DND-41 (cell line): Measurements from ENCODE around the gene TTC12.

Experiments used
- ATAC-seq: fragments of 200-7000 bp; cut with Tn5 transposase; 3 replicates; pipeline ENCODE4 v1.9.1; 2021; ENCODE audit warnings: low read depth; ENCODE audit not compliant: insufficient read depth
- DNase-seq: peaks from one replicate; pipeline ENCODE4 v3.0.0-alpha.2; 2020
- H2AFZ ChIP-seq: 2 replicates; pipeline ENCODE4 v1.6.0; 2012; ENCODE audit warnings: low read depth, low read length
- H3K27ac ChIP-seq: 2 replicates; pipeline ENCODE4 v1.5.1; 2012; ENCODE audit warnings: low read length, inconsistent platforms
- H3K27me3 ChIP-seq: fragments of 200-600 bp; sonication (generic); 2 replicates; pipeline ENCODE4 v1.6.0; 2012; ENCODE audit warnings: low read length, mild to moderate bottlenecking, inconsistent platforms; ENCODE audit not compliant: insufficient read depth, poor library complexity
- H3K36me3 ChIP-seq: 2 replicates; pipeline ENCODE4 v1.5.1; 2012; ENCODE audit warnings: low read length, inconsistent platforms; ENCODE audit not compliant: insufficient read depth
- H3K4me1 ChIP-seq: 2 replicates; pipeline ENCODE4 v1.5.1; 2012; ENCODE audit warnings: mild to moderate bottlenecking, low read length; ENCODE audit not compliant: insufficient read depth
- H3K4me2 ChIP-seq: 2 replicates; pipeline ENCODE4 v1.6.0; 2012; ENCODE audit warnings: mild to moderate bottlenecking, moderate library complexity, low read length, inconsistent platforms; ENCODE audit not compliant: insufficient read depth
- H3K4me3 ChIP-seq, 2 experiments: fragments of 200-600 bp in 1 of 2; shearing (Covaris generic) in 1 of 2; 2 replicates each; pipeline ENCODE4 v1.5.1; 2012 to 2016; ENCODE audit warnings: inconsistent platforms in 2 of 2, low read length in 2 of 2, mild to moderate bottlenecking in 2 of 2, low read depth in 1 of 2, moderate library complexity in 1 of 2
- H3K79me2 ChIP-seq: 2 replicates; pipeline ENCODE4 v1.6.0; 2012; ENCODE audit warnings: low read length, inconsistent platforms; ENCODE audit not compliant: insufficient read depth
- H3K9ac ChIP-seq: 2 replicates; pipeline ENCODE4 v1.6.0; 2012; ENCODE audit warnings: low read depth, mild to moderate bottlenecking, inconsistent platforms, low read length, moderate library complexity
- H3K9me3 ChIP-seq: 2 replicates; pipeline ENCODE4 v1.5.1; 2012; ENCODE audit warnings: low read length, moderate library complexity, mild to moderate bottlenecking, inconsistent platforms; ENCODE audit not compliant: insufficient read depth, severe bottlenecking
- H4K20me1 ChIP-seq: 2 replicates; pipeline ENCODE4 v1.6.0; 2012; ENCODE audit warnings: low read length; ENCODE audit not compliant: insufficient read depth
- EZH2 ChIP-seq: IDR thresholded peaks from 3 replicates; pipeline ENCODE4 v1.6.1; 2012; ENCODE audit warnings: borderline replicate concordance, low read depth, mild to moderate bottlenecking, moderate library complexity, low read length, inconsistent platforms; ENCODE audit not compliant: severe bottlenecking
- TF ChIP-seq, protein P1 (sequence below): IDR thresholded peaks from 2 replicates; pipeline ENCODE4 v1.5.1; 2012; ENCODE audit warnings: borderline replicate concordance, low read length, moderate library complexity, mild to moderate bottlenecking; ENCODE audit not compliant: poor library complexity, severe bottlenecking; ENCODE audit errors: extremely low read depth

The TTC12 gene

DNA sequence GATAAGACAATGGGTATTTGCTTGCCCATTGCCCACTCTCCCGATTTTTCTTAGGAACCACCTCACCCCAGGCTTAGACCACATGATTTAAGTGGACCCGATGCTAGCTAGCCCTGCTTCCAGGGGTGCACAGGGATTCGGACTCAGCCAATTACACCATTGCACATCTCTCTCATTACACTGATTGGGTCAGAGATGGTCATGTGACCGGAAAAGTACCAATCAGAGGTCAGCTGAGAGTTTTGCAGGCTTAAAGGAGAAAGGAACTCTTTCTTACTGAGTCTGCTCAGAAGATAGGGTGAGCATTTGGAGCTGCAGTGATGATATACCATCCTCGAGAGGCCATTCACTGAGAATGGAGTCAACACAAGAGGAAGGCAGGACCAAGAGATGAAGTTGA, 61.0 kb downstream of the TTC12 start:
- H3K27ac ChIP-seq = no peak overlapping the region
- no peak overlapping the region for H3K4me2 ChIP-seq
- H3K27me3 ChIP-seq = peaks cover 3% of the 10 kb centered on the region
- H4K20me1 ChIP-seq = no peaks in the 10 kb centered on the region
- no peaks in the 10 kb centered on the region for H3K9me3 ChIP-seq
- H3K79me2 ChIP-seq = no peaks in the 10 kb centered on the region
- H3K4me3 ChIP-seq = no peak overlapping the region
- no peak for TF ChIP-seq EZH2
- TF ChIP-seq, protein P1, sequence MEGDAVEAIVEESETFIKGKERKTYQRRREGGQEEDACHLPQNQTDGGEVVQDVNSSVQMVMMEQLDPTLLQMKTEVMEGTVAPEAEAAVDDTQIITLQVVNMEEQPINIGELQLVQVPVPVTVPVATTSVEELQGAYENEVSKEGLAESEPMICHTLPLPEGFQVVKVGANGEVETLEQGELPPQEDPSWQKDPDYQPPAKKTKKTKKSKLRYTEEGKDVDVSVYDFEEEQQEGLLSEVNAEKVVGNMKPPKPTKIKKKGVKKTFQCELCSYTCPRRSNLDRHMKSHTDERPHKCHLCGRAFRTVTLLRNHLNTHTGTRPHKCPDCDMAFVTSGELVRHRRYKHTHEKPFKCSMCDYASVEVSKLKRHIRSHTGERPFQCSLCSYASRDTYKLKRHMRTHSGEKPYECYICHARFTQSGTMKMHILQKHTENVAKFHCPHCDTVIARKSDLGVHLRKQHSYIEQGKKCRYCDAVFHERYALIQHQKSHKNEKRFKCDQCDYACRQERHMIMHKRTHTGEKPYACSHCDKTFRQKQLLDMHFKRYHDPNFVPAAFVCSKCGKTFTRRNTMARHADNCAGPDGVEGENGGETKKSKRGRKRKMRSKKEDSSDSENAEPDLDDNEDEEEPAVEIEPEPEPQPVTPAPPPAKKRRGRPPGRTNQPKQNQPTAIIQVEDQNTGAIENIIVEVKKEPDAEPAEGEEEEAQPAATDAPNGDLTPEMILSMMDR = no peak
- no peaks in the 10 kb centered on the region for H3K4me1 ChIP-seq
- no peaks in the 10 kb centered on the region for H3K36me3 ChIP-seq
- no peak overlapping the region for H3K9ac ChIP-seq
- H2AFZ ChIP-seq = no peak overlapping the region
- no peak for DNase-seq
- no peak for ATAC-seq

DNA sequence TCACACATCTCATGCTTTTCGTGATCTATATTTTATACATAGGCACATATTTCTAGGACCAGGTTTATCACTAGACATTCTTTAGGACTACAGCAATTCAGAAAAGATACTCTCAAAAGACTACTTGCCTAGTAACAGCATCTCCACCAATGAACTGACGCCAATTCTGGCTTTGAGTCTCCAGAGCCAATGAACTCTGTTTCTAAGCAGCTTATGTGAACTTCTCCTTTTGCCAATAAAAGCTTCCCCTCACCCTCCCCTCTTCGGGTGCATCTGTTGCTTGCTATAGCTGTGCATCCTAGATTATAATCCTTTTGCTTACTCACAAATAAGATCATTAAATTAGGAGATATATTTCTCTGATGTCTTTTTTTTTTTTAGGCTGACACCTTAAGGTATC, 61.8 kb downstream of the TTC12 start:
- no peak for ATAC-seq
- Histone ChIP-seq H3K4me1 (no peaks in the 10 kb centered on the region), H3K79me2 (no peaks in the 10 kb centered on the region), H3K4me2 (no peak overlapping the region), H2AFZ (no peak overlapping the region), H3K9me3 (no peaks in the 10 kb centered on the region), H3K27ac (no peak overlapping the region), H4K20me1 (no peaks in the 10 kb centered on the region), H3K27me3 (peaks cover 3% of the 10 kb centered on the region), H3K9ac (no peak overlapping the region), H3K36me3 (no peaks in the 10 kb centered on the region), H3K4me3 (no peak overlapping the region)
- TF ChIP-seq, protein P1 = no peak
- DNase-seq = no peak

DNA sequence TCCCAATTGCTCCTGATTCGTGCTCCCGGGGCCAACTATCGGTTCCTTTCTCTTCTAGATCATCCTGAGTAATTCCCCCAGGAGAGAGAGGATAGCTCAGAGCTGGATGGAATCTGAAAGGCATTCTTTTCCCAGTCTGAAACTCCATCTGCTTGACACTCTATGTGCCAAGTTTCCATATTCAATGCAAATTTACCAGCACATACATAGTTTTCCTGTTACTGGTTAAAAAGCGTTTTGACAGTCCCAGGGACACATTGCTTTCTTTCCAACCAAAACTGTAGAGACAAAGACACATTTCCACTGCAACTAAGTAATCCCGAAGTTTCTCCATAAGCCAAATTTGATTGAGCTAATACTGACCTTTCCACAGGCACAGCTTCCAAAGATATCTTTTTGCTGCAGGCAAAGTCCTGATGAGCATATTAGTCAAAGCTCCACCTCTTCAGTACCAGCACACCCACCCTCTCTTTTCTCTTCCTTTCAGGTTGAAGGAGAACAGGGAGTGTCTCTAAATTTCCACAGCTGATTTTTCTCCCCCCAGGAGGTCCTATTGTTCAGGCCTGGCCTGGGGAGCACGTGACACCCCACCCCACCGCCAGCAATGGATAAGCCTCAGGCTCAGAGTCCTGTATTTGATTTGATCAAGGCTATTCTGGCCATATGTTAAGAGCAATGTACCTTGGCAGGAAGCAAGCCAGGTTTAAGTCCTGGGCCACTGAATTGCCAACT, 63.5 kb downstream of the TTC12 start:
- no peak for DNase-seq

More for the DNA sequence above, 63.5 kb downstream of the TTC12 start:
- no peaks in the 10 kb centered on the region for H3K79me2 ChIP-seq
- peaks cover 3% of the 10 kb centered on the region for H3K27me3 ChIP-seq
- no peak overlapping the region for H3K9ac ChIP-seq
- no peak overlapping the region for H3K4me3 ChIP-seq
- H3K9me3 ChIP-seq = no peaks in the 10 kb centered on the region
- no peak overlapping the region for H3K27ac ChIP-seq
- no peak overlapping the region for H2AFZ ChIP-seq
- no peaks in the 10 kb centered on the region for H3K4me1 ChIP-seq
- H3K36me3 ChIP-seq = no peaks in the 10 kb centered on the region
- no peak overlapping the region for H3K4me2 ChIP-seq
- TF ChIP-seq, protein P1 = no peak
- TF ChIP-seq EZH2 = no peak
- no peak for ATAC-seq
- no peaks in the 10 kb centered on the region for H4K20me1 ChIP-seq
